Measurements from ENCODE around the gene HK2.

The HK2 gene

DNA sequence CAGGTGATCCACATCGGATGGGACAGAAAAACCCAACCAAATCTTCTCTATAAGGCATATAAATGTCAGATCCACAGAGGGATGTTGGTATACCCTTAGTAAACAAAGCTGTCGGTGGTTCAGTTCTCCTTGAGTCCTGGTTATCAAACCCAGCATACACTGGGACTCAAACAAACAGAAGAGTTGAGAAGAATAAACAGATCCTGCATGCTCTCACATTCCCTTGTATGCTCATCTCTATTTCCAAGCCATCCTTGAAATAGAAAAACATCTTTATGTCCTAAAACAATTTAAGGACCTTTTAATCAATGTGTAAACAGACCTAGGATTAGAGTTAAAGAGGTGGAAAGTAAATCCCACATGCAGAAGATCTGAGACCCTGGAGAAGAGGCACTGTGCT is 19.8 kb upstream of the HK2 start:
- no peak for DNase-seq (ENCODE audit: low read depth)
- TF ChIP-seq CTCF (IDR thresholded peaks at IDR 0.05; ENCODE audit: low read length, missing control alignments) = no peak
- H3K4me3 ChIP-seq (replicated peaks; ENCODE audit: low read depth, low read length) = no peak overlapping the region

DNA sequence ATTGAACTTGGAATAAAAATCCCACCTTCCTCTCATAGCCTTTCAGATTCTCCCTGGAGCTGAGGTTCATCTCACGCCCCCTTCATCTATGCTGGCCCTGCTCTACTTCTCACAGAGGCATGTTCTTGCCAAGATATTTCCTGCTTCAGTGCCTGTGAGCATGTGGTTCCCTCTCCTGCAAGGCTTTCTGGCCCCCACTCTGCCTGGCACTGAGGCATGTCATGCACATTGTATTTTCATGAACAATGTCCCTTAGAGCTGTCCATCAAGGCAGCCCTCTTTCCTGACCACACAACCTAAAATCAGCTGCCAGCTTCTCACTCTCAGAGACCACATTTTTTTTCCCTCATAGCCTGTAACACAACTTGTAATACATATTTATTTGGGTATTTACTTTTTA is 18.0 kb upstream of the HK2 start:
- no peak overlapping the region for H3K4me3 ChIP-seq (replicated peaks; ENCODE audit: low read depth, low read length)
- no peak for TF ChIP-seq CTCF (IDR thresholded peaks at IDR 0.05; ENCODE audit: low read length, missing control alignments)
- DNase-seq (ENCODE audit: low read depth) = no peak

DNA sequence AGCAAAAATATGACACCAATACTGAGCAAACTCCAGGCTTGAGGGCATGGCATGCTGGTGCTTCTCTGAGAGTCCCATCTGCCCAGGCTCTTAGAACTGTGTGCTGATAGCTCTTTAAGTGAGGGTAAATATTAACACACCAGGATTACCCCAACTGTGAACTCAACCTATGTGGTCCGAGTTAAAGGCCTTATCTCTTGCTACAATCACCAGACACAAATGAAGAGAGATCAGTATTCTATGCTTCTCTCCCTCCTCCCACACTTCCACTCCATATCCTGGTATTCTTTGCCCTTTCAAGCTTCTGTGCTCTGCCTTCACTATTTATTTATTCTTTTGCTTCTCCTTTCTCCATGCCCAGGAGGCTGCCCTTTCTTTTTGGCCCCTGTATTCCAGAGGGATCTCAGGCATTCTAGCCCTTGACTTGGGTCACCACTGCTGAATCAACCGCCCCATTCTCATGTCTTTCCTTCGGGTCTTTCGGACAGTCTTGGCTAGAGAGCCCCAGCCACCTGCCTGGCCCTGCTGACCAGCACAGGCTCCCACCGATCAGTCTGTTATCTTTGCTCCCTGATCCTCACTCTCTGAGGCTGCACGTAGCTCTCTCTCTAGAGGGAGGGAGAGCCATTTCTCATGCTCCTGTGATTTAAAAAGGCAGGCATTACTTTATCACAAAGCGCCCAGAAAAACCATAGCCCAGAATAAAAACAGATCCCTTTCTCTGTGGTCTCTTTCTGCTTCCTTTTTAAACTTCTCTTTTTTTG is 17.2 kb upstream of the HK2 start:
- TF ChIP-seq CTCF (IDR thresholded peaks at IDR 0.05; ENCODE audit: low read length, missing control alignments) = no peak
- H3K4me3 ChIP-seq (replicated peaks; ENCODE audit: low read depth, low read length) = no peak overlapping the region
- no peak for DNase-seq (ENCODE audit: low read depth)

- H3K4me3 ChIP-seq (replicated peaks; ENCODE audit: low read depth, low read length) = no peak overlapping the region
- no peak for DNase-seq (ENCODE audit: low read depth)
- no peak for TF ChIP-seq CTCF (IDR thresholded peaks at IDR 0.05; ENCODE audit: low read length, missing control alignments)
Measured at GRCh38 chr2:74817304-74817675, 16.6 kb upstream of the HK2 start.

- TF ChIP-seq CTCF (IDR thresholded peaks at IDR 0.05; ENCODE audit: low read length, missing control alignments) = no peak
- H3K4me3 ChIP-seq (replicated peaks; ENCODE audit: low read depth, low read length) = no peak overlapping the region
- no peak for DNase-seq (ENCODE audit: low read depth)
Measured at GRCh38 chr2:74819702-74820101, 14.2 kb upstream of the HK2 start.

DNA sequence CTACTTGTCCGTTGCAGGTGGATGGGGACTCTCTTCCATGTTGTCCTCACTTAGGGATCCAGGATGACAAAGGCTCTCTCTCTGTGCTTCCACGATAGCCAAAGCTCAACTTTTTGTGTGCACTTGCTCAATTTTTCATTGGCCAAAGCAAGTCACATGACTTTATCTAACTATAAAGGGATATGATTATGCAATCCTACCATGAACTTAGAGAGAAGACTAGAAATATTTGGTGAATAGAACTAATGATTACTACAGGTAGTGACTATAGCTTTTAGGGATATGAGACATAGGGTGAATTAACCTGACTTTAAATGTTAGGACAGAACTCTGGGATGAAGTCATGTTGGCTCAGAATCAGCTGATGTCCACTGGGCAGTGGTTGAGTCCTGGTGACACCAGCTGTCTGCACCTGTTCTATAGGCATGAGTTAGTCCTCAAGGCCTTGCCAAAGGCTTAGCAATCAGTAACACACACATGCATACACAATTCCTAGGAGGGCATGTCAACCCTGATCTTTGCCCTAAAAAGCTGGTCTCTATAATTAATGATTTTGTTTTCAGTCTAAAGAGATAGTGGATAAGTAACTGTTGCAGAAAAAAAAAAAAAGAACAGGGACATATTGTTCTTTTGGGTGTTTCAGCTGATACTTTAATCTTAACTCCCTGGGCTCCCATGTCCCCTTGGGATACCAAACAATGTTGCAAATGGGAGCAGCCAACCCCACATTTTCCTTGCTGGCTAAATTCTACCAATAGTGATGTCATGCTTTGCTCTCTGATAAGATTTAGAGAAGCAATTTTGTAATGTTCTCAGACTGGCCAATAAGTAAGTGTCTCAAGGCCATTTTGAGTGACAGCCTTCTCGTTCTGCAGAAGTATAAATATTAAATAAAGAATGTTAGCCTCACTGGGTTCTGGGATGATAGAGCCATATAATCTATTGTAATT is 12.5 kb upstream of the HK2 start:
- no peak overlapping the region for H3K4me3 ChIP-seq (replicated peaks; ENCODE audit: low read depth, low read length)
- TF ChIP-seq CTCF (IDR thresholded peaks at IDR 0.05; ENCODE audit: low read length, missing control alignments) = no peak
- peak; percentile 36 for DNase-seq (ENCODE audit: low read depth)
